HEK293 (cell line): ENCODE results near the gene METAP1D.

Experiments used
- CTCF ChIA-PET: fragments of 350-600 bp; formaldehyde crosslinking; extraction: SDS; loops from one replicate; lab custom pipeline; 2021; ENCODE audit warnings: antibody characterized with exemption; lab: Yijun Ruan, JAX
- POLR2A ChIA-PET: fragments of 300-600 bp; formaldehyde crosslinking; extraction: SDS; loops from one replicate; lab custom pipeline; 2020; ENCODE audit warnings: antibody characterized with exemption, inconsistent platforms; lab: Yijun Ruan, JAX
- H3K27ac ChIP-seq: fragments of 200-500 bp; sonication (Bioruptor generic); 2 replicates; pipeline ENCODE4 v1.5.1; 2014; ENCODE audit warnings: low read depth, low read length, control low read depth, inconsistent platforms; ENCODE audit errors: extremely low read depth
- H3K36me3 ChIP-seq, 2 experiments: fragments of 200-500 bp in 1 of 2; sonication (Bioruptor generic) in 1 of 2; 1 replicate in 1 of 2; 2 replicates in 1 of 2; pipeline ENCODE4 v1.5.1; 2014 to 2017; ENCODE audit warnings: inconsistent platforms in 2 of 2, low read length in 2 of 2; ENCODE audit not compliant: control insufficient read depth in 2 of 2, insufficient read depth in 1 of 2
- H3K4me1 ChIP-seq: fragments of 200-500 bp; sonication (Bioruptor generic); 2 replicates; pipeline ENCODE4 v1.5.1; 2014; ENCODE audit warnings: mild to moderate bottlenecking, low read length, inconsistent platforms; ENCODE audit not compliant: control insufficient read depth, insufficient read depth
- H3K4me3 ChIP-seq: 2 replicates; pipeline ENCODE4 v1.5.1; 2011; ENCODE audit warnings: low read depth, mild to moderate bottlenecking, control low read depth, low read length, moderate library complexity
- H3K9me3 ChIP-seq: fragments of 200-500 bp; sonication (Bioruptor generic); 2 replicates; pipeline ENCODE4 v1.5.1; 2014; ENCODE audit warnings: low read depth, low read length, inconsistent platforms; ENCODE audit not compliant: control insufficient read depth, insufficient read depth
- FEZF1 ChIP-seq: fragments of 450-650 bp; formaldehyde crosslinking; IDR thresholded peaks from 2 replicates; pipeline ENCODE4 v1.5.1; 2016; ENCODE audit warnings: missing biosample characterization, missing genetic modification characterization
- GLI2 ChIP-seq: fragments of 450-650 bp; formaldehyde crosslinking; IDR thresholded peaks from 2 replicates; pipeline ENCODE4; 2017; ENCODE audit warnings: missing biosample characterization, missing genetic modification characterization, low read depth, borderline replicate concordance
- IKZF3 ChIP-seq: fragments of 450-650 bp; IDR thresholded peaks from 2 replicates; pipeline ENCODE4 v1.5.0; 2018; ENCODE audit warnings: missing biosample characterization, mild to moderate bottlenecking, missing genetic modification characterization, moderate library complexity
- PATZ1 ChIP-seq: fragments of 450-650 bp; formaldehyde crosslinking; IDR thresholded peaks from 2 replicates; pipeline ENCODE4 v1.5.1; 2016; ENCODE audit warnings: missing biosample characterization, missing genetic modification characterization
- PRDM6 ChIP-seq: fragments of 450-650 bp; formaldehyde crosslinking; IDR thresholded peaks from 2 replicates; pipeline ENCODE4 v1.5.1; 2017; ENCODE audit warnings: missing biosample characterization, missing genetic modification characterization
- SP7 ChIP-seq: fragments of 450-650 bp; formaldehyde crosslinking; IDR thresholded peaks from 2 replicates; pipeline ENCODE4 v1.5.1; 2016; ENCODE audit warnings: missing biosample characterization, missing genetic modification characterization
- ZBTB20 ChIP-seq: fragments of 450-650 bp; formaldehyde crosslinking; IDR thresholded peaks from 2 replicates; pipeline ENCODE4 v1.5.1; 2016; ENCODE audit warnings: missing biosample characterization, missing genetic modification characterization
- ZNF2 ChIP-seq: fragments of 450-650 bp; formaldehyde crosslinking; IDR thresholded peaks from 2 replicates; pipeline ENCODE4 v1.5.1; 2016; ENCODE audit warnings: missing biosample characterization, missing genetic modification characterization
- ZNF335 ChIP-seq: fragments of 450-650 bp; formaldehyde crosslinking; conservative IDR thresholded peaks from 2 replicates; pipeline ENCODE4 v1.5.1; 2016; ENCODE audit warnings: missing biosample characterization, missing genetic modification characterization
- ZNF341 ChIP-seq: fragments of 450-650 bp; formaldehyde crosslinking; IDR thresholded peaks from 2 replicates; pipeline ENCODE4; 2016; ENCODE audit warnings: low read depth, missing biosample characterization, missing genetic modification characterization
- ZNF560 ChIP-seq: fragments of 450-650 bp; formaldehyde crosslinking; IDR thresholded peaks from 2 replicates; pipeline ENCODE4 v1.5.1; 2017; ENCODE audit warnings: missing biosample characterization, missing genetic modification characterization, borderline replicate concordance
- ZNF600 ChIP-seq: fragments of 450-650 bp; formaldehyde crosslinking; IDR thresholded peaks from 2 replicates; pipeline ENCODE4 v1.5.1; 2016; ENCODE audit warnings: missing biosample characterization, missing genetic modification characterization
- ZNF654 ChIP-seq: fragments of 450-650 bp; formaldehyde crosslinking; IDR thresholded peaks from 2 replicates; pipeline ENCODE4 v1.5.1; 2016; ENCODE audit warnings: low read depth, missing biosample characterization, missing genetic modification characterization
- ZNF768 ChIP-seq: fragments of 450-650 bp; formaldehyde crosslinking; IDR thresholded peaks from 2 replicates; pipeline ENCODE4 v1.5.1; 2018; ENCODE audit warnings: missing biosample characterization, mild to moderate bottlenecking, missing genetic modification characterization
- TF ChIP-seq, protein P1 (sequence below): fragments of 450-650 bp; formaldehyde crosslinking; IDR thresholded peaks from 2 replicates; pipeline ENCODE4 v1.5.1; 2016; ENCODE audit warnings: missing biosample characterization, missing genetic modification characterization
- TF ChIP-seq, protein P2 (sequence below): fragments of 450-650 bp; formaldehyde crosslinking; IDR thresholded peaks from 2 replicates; pipeline ENCODE4 v1.5.1; 2016; ENCODE audit warnings: missing biosample characterization, missing genetic modification characterization, borderline replicate concordance
- TF ChIP-seq, protein P3 (sequence below): fragments of 450-650 bp; formaldehyde crosslinking; IDR thresholded peaks from 2 replicates; pipeline ENCODE4 v1.5.1; 2017; ENCODE audit warnings: missing biosample characterization, missing genetic modification characterization

Gene METAP1D

GRCh38 chr2:172085460-172086159 lies 85.9 kb downstream of the METAP1D start, which contains the start of gene DLX1 (continued):
- TF ChIP-seq, protein P1, sequence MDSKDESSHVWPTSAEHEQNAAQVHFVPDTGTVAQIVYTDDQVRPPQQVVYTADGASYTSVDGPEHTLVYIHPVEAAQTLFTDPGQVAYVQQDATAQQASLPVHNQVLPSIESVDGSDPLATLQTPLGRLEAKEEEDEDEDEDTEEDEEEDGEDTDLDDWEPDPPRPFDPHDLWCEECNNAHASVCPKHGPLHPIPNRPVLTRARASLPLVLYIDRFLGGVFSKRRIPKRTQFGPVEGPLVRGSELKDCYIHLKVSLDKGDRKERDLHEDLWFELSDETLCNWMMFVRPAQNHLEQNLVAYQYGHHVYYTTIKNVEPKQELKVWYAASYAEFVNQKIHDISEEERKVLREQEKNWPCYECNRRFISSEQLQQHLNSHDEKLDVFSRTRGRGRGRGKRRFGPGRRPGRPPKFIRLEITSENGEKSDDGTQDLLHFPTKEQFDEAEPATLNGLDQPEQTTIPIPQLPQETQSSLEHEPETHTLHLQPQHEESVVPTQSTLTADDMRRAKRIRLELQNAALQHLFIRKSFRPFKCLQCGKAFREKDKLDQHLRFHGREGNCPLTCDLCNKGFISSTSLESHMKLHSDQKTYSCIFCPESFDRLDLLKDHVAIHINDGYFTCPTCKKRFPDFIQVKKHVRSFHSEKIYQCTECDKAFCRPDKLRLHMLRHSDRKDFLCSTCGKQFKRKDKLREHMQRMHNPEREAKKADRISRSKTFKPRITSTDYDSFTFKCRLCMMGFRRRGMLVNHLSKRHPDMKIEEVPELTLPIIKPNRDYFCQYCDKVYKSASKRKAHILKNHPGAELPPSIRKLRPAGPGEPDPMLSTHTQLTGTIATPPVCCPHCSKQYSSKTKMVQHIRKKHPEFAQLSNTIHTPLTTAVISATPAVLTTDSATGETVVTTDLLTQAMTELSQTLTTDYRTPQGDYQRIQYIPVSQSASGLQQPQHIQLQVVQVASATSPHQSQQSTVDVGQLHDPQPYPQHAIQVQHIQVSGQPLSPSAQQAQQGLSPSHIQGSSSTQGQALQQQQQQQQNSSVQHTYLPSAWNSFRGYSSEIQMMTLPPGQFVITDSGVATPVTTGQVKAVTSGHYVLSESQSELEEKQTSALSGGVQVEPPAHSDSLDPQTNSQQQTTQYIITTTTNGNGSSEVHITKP, result peak; percentile 66; the same call in 1 of the 2 replicates
- TF ChIP-seq GLI2 (tag by site-specific recombination) (no peak), FEZF1 (tag by site-specific recombination) (peak; percentile 87), PATZ1 (tag by site-specific recombination) (peak; percentile 66), ZNF768 (tag by site-specific recombination) (no peak), ZBTB20 (peak; percentile 68), ZNF560 (tag by site-specific recombination) (no peak), ZNF341 (tag by site-specific recombination) (peak; percentile 45), ZNF2 (tag by site-specific recombination) (peak; percentile 80), SP7 (0 out of 2 replicates have a peak, but pooled peaks have one; percentile 0)
- TF ChIP-seq, protein P2, sequence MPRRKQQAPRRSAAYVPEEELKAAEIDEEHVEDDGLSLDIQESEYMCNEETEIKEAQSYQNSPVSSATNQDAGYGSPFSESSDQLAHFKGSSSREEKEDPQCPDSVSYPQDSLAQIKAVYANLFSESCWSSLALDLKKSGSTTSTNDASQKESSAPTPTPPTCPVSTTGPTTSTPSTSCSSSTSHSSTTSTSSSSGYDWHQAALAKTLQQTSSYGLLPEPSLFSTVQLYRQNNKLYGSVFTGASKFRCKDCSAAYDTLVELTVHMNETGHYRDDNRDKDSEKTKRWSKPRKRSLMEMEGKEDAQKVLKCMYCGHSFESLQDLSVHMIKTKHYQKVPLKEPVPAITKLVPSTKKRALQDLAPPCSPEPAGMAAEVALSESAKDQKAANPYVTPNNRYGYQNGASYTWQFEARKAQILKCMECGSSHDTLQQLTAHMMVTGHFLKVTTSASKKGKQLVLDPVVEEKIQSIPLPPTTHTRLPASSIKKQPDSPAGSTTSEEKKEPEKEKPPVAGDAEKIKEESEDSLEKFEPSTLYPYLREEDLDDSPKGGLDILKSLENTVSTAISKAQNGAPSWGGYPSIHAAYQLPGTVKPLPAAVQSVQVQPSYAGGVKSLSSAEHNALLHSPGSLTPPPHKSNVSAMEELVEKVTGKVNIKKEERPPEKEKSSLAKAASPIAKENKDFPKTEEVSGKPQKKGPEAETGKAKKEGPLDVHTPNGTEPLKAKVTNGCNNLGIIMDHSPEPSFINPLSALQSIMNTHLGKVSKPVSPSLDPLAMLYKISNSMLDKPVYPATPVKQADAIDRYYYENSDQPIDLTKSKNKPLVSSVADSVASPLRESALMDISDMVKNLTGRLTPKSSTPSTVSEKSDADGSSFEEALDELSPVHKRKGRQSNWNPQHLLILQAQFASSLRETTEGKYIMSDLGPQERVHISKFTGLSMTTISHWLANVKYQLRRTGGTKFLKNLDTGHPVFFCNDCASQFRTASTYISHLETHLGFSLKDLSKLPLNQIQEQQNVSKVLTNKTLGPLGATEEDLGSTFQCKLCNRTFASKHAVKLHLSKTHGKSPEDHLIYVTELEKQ (tag by site-specific recombination), result no peak

GRCh38 chr2:172086241-172087206 lies 86.8 kb downstream of the METAP1D start:
- ChIA-PET CTCF (interaction anchor here (0.5 to 1.4 kb wide), 2 partner anchors 9 to 279 kb away, joined by 3 to 9 read pairs; no protein-coding TSS in a partner anchor), POLR2A (interaction anchor here (1.0 to 7.5 kb wide), 4 partner anchors 10 to 164 kb away, joined by 5 to 147 read pairs (median 28); partner anchors contain the start of genes DLX2 and HAT1)
- Histone ChIP-seq H3K36me3 (peaks cover 0 to 28% of the 10 kb centered on the region in 2 experiments; a peak in 1 of 3 replicates), H3K27ac (peak overlapping the region; percentile 95), H3K4me1 (no peaks in the 10 kb centered on the region; the same call in 1 of the 2 replicates), H3K9me3 (no peaks in the 10 kb centered on the region), H3K4me3 (peak overlapping the region; percentile 58)
- TF ChIP-seq PRDM6 (tag by site-specific recombination) (0 out of 2 replicates have a peak, but pooled peaks have one; percentile 15), ZNF654 (tag by site-specific recombination) (no peak), ZNF335 (tag by site-specific recombination) (peak; percentile 12; the same call in 1 of the 2 replicates), IKZF3 (0 out of 2 replicates have a peak, but pooled peaks have one; percentile 52), ZNF600 (tag by site-specific recombination) (no peak)
- TF ChIP-seq, protein P3, sequence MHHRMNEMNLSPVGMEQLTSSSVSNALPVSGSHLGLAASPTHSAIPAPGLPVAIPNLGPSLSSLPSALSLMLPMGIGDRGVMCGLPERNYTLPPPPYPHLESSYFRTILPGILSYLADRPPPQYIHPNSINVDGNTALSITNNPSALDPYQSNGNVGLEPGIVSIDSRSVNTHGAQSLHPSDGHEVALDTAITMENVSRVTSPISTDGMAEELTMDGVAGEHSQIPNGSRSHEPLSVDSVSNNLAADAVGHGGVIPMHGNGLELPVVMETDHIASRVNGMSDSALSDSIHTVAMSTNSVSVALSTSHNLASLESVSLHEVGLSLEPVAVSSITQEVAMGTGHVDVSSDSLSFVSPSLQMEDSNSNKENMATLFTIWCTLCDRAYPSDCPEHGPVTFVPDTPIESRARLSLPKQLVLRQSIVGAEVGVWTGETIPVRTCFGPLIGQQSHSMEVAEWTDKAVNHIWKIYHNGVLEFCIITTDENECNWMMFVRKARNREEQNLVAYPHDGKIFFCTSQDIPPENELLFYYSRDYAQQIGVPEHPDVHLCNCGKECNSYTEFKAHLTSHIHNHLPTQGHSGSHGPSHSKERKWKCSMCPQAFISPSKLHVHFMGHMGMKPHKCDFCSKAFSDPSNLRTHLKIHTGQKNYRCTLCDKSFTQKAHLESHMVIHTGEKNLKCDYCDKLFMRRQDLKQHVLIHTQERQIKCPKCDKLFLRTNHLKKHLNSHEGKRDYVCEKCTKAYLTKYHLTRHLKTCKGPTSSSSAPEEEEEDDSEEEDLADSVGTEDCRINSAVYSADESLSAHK, result 0 out of 2 replicates have a peak, but pooled peaks have one; percentile 6
